Esophagus squamous epithelium (tissue), 5 donors: ENCODE results near the gene CTCFL. TPM values are rescaled to one million over a fixed set of nuclear protein-coding genes. Genes with fewer than 3 reads are reported as not detected.

ENCODE experiments used
- DNase-seq: peaks from one replicate; lab custom pipeline; 2025; lab: John Stamatoyannopoulos, UW
- H3K27ac ChIP-seq, 4 donors: fragments of 200-600 bp; sonication (generic); one replicate each; pipeline ENCODE4 v1.5.1; 2016 to 2019; ENCODE audit warnings: mild to moderate bottlenecking in 1 of 4
- H3K27me3 ChIP-seq, 4 donors: fragments of 200-600 bp; sonication (generic); 1 replicate in 3 of 4; 2 replicates in 1 of 4; pipeline versions ENCODE4 v1.5.1 to v1.6.0; 2017 to 2021; ENCODE audit warnings: antibody characterized with exemption in 1 of 4
- H3K36me3 ChIP-seq, 3 donors: fragments of 200-600 bp; sonication (generic); one replicate each; pipeline ENCODE4 v1.5.1; 2016 to 2019
- H3K4me1 ChIP-seq, 3 donors: fragments of 200-600 bp; sonication (generic); one replicate each; pipeline ENCODE4 v1.5.1; 2017 to 2019
- H3K4me3 ChIP-seq, 4 donors: fragments of 200-600 bp; sonication (generic); 1 replicate in 3 of 4; 2 replicates in 1 of 4; pipeline ENCODE4 v1.5.1; 2016 to 2019; ENCODE audit warnings: mild to moderate bottlenecking in 2 of 4, moderate library complexity in 1 of 4
- H3K9me3 ChIP-seq, 3 donors: fragments of 200-600 bp; sonication (generic); one replicate each; pipeline ENCODE4 v1.5.1; 2016 to 2019
- CTCF ChIP-seq, 6 experiments: fragments of 450-650 bp in 4 of 6; fragments of 200-600 bp in 2 of 6; sonication (generic) in 2 of 6; IDR thresholded peaks; one replicate each; pipeline ENCODE4 v1.5.1; 2016 to 2019; ENCODE audit warnings: antibody characterized with exemption in 6 of 6, mild to moderate bottlenecking in 4 of 6, moderate library complexity in 4 of 6
- POLR2A ChIP-seq, 4 donors: fragments of 450-650 bp; IDR thresholded peaks; one replicate each; pipeline ENCODE4 v1.6.1; 2017; ENCODE audit warnings: antibody characterized with exemption in 4 of 4, mild to moderate bottlenecking in 4 of 4, moderate library complexity in 3 of 4
- WGBS, 2 donors: methylation state at CpG; one replicate each; pipeline ENCODE4 v1.1.5; 2018; 5-methylcytosine and 5-hydroxymethylcytosine counted together
- intact Hi-C: fragments of 100-400 bp; cut with DNase I; formaldehyde crosslinking; loops from one replicate; pipeline ENCODE4 v1.15.0; 2022
- total RNA-seq, 4 donors: library from RNA; depleted of rRNA; stranded (reverse); fragments of >200 nt; gene quantifications; one replicate each; pipeline ENCODE4 v1.1.0, GENCODE V29; 2016
- donor health status: DM: yes; HTN: yes; CAD: no.

Gene CTCFL
- total RNA-seq, 4 donors from 2014 or later = 0.19 TPM; not detected in 3

- 51 to 52% methylated on average over 5 of the region's 5 CpGs for WGBS, 2 donors
- intact Hi-C loops = loop anchor here (10.0 kb wide), 1 partner anchor 715 kb away; the partner anchor contains the start of gene ANKRD60
- H3K27ac ChIP-seq = no peak overlapping the region
- H3K36me3 ChIP-seq = no peaks in the 10 kb centered on the region
- no peaks in the 10 kb centered on the region for H3K9me3 ChIP-seq
- no peak overlapping the region for H3K4me3 ChIP-seq
- peaks cover 0 to 18% (median 0%) of the 10 kb centered on the region in 3 donors for H3K4me1 ChIP-seq
- peaks cover 0 to 7% (median 0%) of the 10 kb centered on the region in 4 donors for H3K27me3 ChIP-seq
- TF ChIP-seq CTCF (IDR thresholded peaks at IDR 0.05) (peak in 3 of 6 experiments; percentile 18 to 37 (median 24)), POLR2A (IDR thresholded peaks at IDR 0.05) (no peak)
- DNase-seq = no peak
These were observed 15.2 kb downstream of the CTCFL start for GRCh38 chr20:57509665-57510237.

GRCh38 chr20:57508831-57509230 is 16.1 kb downstream of the CTCFL start:
- H3K9me3 ChIP-seq = no peaks in the 10 kb centered on the region
- H3K4me3 ChIP-seq = no peak overlapping the region
- peaks cover 0 to 7% (median 0%) of the 10 kb centered on the region in 4 donors for H3K27me3 ChIP-seq
- no peak overlapping the region for H3K27ac ChIP-seq
- peaks cover 0 to 9% (median 0%) of the 10 kb centered on the region in 3 donors for H3K4me1 ChIP-seq
- DNase-seq = no peak
- TF ChIP-seq POLR2A (IDR thresholded peaks at IDR 0.05) (no peak), CTCF (IDR thresholded peaks at IDR 0.05) (no peak)
- intact Hi-C loops = no loop called here
- H3K36me3 ChIP-seq = no peaks in the 10 kb centered on the region
- WGBS, 2 donors = 83 to 87% methylated on average over 5 of the region's 5 CpGs

- WGBS, 2 donors = 56 to 66% methylated on average over 8 of the region's 8 CpGs
- Histone ChIP-seq H3K27me3 (peaks cover 0 to 7% (median 0%) of the 10 kb centered on the region in 4 donors), H3K4me3 (no peak overlapping the region), H3K4me1 (peaks cover 0 to 8% (median 0%) of the 10 kb centered on the region in 3 donors), H3K27ac (no peak overlapping the region), H3K36me3 (no peaks in the 10 kb centered on the region), H3K9me3 (no peaks in the 10 kb centered on the region)
- intact Hi-C loops = no loop called here
- DNase-seq = no peak
- TF ChIP-seq POLR2A (IDR thresholded peaks at IDR 0.05) (no peak), CTCF (IDR thresholded peaks at IDR 0.05) (no peak)
These were observed 16.6 kb downstream of the CTCFL start for GRCh38 chr20:57508381-57508780.

GRCh38 chr20:57507477-57507876 is 17.5 kb downstream of the CTCFL start:
- H3K4me3 ChIP-seq = no peak overlapping the region
- no peaks in the 10 kb centered on the region for H3K9me3 ChIP-seq
- intact Hi-C loops = no loop called here
- peaks cover 0 to 8% (median 0%) of the 10 kb centered on the region in 3 donors for H3K4me1 ChIP-seq
- no peak for DNase-seq
- H3K27ac ChIP-seq = no peak overlapping the region
- 58% methylated on average over 5 of the region's 6 CpGs; no CpG with 5 or more reads in 1 of the 2 donors for WGBS, 2 donors
- TF ChIP-seq CTCF (IDR thresholded peaks at IDR 0.05) (no peak), POLR2A (IDR thresholded peaks at IDR 0.05) (no peak)
- H3K36me3 ChIP-seq = no peaks in the 10 kb centered on the region
- peaks cover 0 to 7% (median 0%) of the 10 kb centered on the region in 4 donors for H3K27me3 ChIP-seq

- no peaks in the 10 kb centered on the region for H3K36me3 ChIP-seq
- no peak for TF ChIP-seq POLR2A (IDR thresholded peaks at IDR 0.05)
- no peak for TF ChIP-seq CTCF (IDR thresholded peaks at IDR 0.05)
- intact Hi-C loops = no loop called here
- 57 to 63% methylated on average over 6 of the region's 6 CpGs for WGBS, 2 donors
- H3K27me3 ChIP-seq = peaks cover 0 to 7% (median 0%) of the 10 kb centered on the region in 4 donors
- H3K4me3 ChIP-seq = no peak overlapping the region
- DNase-seq = no peak
- peaks cover 0 to 8% (median 0%) of the 10 kb centered on the region in 3 donors for H3K4me1 ChIP-seq
- H3K9me3 ChIP-seq = no peaks in the 10 kb centered on the region
- no peak overlapping the region for H3K27ac ChIP-seq
These were observed 19.0 kb downstream of the CTCFL start for GRCh38 chr20:57505979-57506378.
